Stimulated activated CD8-positive, alpha-beta memory T cell treated with anti-CD3 and anti-CD28 coated beads, Interleukin-7, amount 100 ng/mL, for 24 hours (primary cell): ENCODE data around the gene AGAP2.
"Not testable (repeated sequence)": the region's sequence is repeated elsewhere in the genome, so short reads cannot be mapped to it uniquely, and the experiment has no call there.

ENCODE experiments used
- DNase-seq: peaks from one replicate; pipeline ENCODE4 v3.0.0-alpha.2; 2020; ENCODE audit warnings: low read depth

AGAP2 gene

GRCh38 chr12:57694459-57695019 is 44.0 kb downstream of the AGAP2 start:
- no peak for DNase-seq

GRCh38 chr12:57693659-57694458 is 44.7 kb downstream of the AGAP2 start, which contains the start of gene OS9:
OS9 (plus strand) TSS chr12:57694132; CDS start chr12:57694162, 30 bp downstream.
- peak; percentile 84 for DNase-seq

GRCh38 chr12:57693317-57693658 is 45.3 kb downstream of the AGAP2 start:
- DNase-seq: no peak

GRCh38 chr12:57692500-57692899 is 46.0 kb downstream of the AGAP2 start:
- DNase-seq: no peak

- no peak for DNase-seq
Observed at GRCh38 chr12:57688931-57689330, 49.6 kb downstream of the AGAP2 start.

GRCh38 chr12:57687862-57688261 is 50.7 kb downstream of the AGAP2 start:
- DNase-seq: no peak

GRCh38 chr12:57679697-57680096 is 58.8 kb downstream of the AGAP2 start:
- DNase-seq: no peak

GRCh38 chr12:57677947-57678346 is 60.6 kb downstream of the AGAP2 start:
- DNase-seq: not testable (repeated sequence)

GRCh38 chr12:57674691-57675090 is 63.9 kb downstream of the AGAP2 start:
- no peak for DNase-seq
